ENCODE measurements around the gene TTLL5. TPM values are rescaled to one million over a fixed set of nuclear protein-coding genes. Genes with fewer than 3 reads are reported as not detected.

The TTLL5 gene
- polyA plus RNA-seq, 3 donors: 4.2 to 7.2 (median 4.7) TPM

DNA sequence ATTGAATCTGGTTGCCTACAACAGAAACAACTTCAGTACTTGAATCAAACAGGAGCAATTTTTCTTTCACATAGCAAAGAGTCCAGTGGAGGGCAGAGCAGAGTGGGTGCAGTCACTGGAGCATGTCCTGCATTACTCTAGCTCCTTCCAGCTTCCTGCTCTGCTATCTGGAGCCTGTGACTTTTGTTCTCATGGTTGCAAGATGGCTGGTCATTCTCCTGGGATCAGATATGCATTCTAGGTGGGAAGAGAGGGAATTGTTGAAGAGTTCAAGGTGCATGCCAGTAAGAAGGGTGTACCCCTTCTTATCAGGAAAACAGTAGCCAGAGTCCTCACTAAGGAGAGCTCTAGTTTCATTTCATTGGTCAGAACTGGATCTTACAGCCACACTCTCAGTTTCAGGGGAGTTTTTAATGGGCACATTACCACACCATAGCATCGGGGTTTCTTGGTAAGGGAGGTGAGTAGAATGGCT is 332.6 kb downstream of the TTLL5 start:
- WGBS (ENCODE audit: insufficient coverage): no CpG with 5 or more reads among the region's 1 CpG

DNA sequence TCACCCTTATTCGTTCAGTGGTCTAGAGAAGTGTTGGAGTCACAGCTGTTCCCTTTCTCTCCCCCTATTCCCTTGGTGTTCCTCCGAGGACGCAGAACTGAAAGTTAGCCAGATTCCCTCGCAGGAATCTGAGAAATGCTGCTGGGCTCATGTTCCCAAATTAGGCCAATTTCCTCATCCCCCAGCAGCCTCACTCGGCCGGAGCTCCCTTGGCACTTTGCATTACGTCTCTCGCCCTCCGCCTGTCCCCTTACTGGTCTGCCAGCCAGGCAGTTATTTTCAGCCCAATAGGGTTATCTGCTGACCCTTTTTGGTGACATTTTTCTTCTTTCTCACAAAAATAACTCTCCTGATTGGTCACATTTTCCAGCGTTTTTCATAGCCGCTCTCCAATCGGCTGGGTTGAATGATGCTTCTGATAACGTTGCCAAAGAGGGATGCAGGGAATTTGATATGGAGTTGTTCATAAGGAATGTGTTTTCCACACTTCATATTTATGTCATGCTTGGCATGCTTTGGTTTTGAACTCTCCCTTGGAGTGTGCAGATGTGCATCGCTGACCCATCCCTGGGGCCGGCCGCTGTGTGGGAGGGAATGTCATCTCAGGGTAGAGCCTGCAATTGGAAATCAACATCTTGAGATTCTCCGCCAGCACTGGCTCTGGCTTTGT is 334.5 kb downstream of the TTLL5 start:
- no peak overlapping the region for H2AFZ ChIP-seq (ENCODE audit: insufficient read depth, low read depth, low read length, poor library complexity, severe bottlenecking)
- H3K4me2 ChIP-seq (replicated peaks; ENCODE audit: extremely low read depth, low read length, poor library complexity, severe bottlenecking): no peak overlapping the region
- Mint-ChIP-seq H3K27me3 (ENCODE audit: low read depth in 3 of 3) (no peaks in the 10 kb centered on the region), H3K9me3 (no peaks in the 10 kb centered on the region), H3K4me1 (no peaks in the 10 kb centered on the region), H3K27ac (no peak overlapping the region), H3K4me3 (no peak overlapping the region), H3K36me3 (peaks cover 3 to 6% of the 10 kb centered on the region in 2 donors)
- H4K20me1 ChIP-seq (ENCODE audit: insufficient read depth, low read length): no peaks in the 10 kb centered on the region
- no peak overlapping the region for H3K4me3 ChIP-seq (replicated peaks in 1 of 3; ENCODE audit: low read depth in 2 of 3, low read length in 3 of 3)
- no peaks in the 10 kb centered on the region for H3K27me3 ChIP-seq (ENCODE audit: control insufficient read depth in 2 of 2, insufficient read depth in 2 of 2, low read length in 2 of 2)
- 92% methylated on average over 12 of the region's 17 CpGs for WGBS (ENCODE audit: insufficient coverage)
- H3K79me2 ChIP-seq (ENCODE audit: insufficient read depth, low read length): no peaks in the 10 kb centered on the region
- TF ChIP-seq, protein P1, sequence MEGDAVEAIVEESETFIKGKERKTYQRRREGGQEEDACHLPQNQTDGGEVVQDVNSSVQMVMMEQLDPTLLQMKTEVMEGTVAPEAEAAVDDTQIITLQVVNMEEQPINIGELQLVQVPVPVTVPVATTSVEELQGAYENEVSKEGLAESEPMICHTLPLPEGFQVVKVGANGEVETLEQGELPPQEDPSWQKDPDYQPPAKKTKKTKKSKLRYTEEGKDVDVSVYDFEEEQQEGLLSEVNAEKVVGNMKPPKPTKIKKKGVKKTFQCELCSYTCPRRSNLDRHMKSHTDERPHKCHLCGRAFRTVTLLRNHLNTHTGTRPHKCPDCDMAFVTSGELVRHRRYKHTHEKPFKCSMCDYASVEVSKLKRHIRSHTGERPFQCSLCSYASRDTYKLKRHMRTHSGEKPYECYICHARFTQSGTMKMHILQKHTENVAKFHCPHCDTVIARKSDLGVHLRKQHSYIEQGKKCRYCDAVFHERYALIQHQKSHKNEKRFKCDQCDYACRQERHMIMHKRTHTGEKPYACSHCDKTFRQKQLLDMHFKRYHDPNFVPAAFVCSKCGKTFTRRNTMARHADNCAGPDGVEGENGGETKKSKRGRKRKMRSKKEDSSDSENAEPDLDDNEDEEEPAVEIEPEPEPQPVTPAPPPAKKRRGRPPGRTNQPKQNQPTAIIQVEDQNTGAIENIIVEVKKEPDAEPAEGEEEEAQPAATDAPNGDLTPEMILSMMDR (IDR thresholded peaks at IDR 0.05): no peak
- H3K9ac ChIP-seq (ENCODE audit: insufficient read depth, low read length, poor library complexity, severe bottlenecking): no peak overlapping the region
- intact Hi-C loops (cut with micrococcal nuclease): no loop called here
- no peak for DNase-seq
- H3K27ac ChIP-seq (ENCODE audit: low read depth in 1 of 2, low read length in 2 of 2): no peak overlapping the region
- H3K36me3 ChIP-seq (replicated peaks in 1 of 2; ENCODE audit: control insufficient read depth in 1 of 2, insufficient read depth in 2 of 2, low read length in 2 of 2): no peaks in the 10 kb centered on the region
- no peaks in the 10 kb centered on the region for H3K9me3 ChIP-seq (replicated peaks in 1 of 2; ENCODE audit: control insufficient read depth in 1 of 2, insufficient read depth in 1 of 2, low read length in 2 of 2)
- no peaks in the 10 kb centered on the region for H3K4me1 ChIP-seq (ENCODE audit: control insufficient read depth in 1 of 2, insufficient read depth in 2 of 2, low read length in 2 of 2)

More for the DNA sequence above, 332.6 kb downstream of the TTLL5 start:
- Mint-ChIP-seq H3K9me3 (no peaks in the 10 kb centered on the region), H3K27ac (no peak overlapping the region), H3K36me3 (peaks cover 2 to 3% of the 10 kb centered on the region in 2 donors), H3K4me3 (no peak overlapping the region), H3K4me1 (no peaks in the 10 kb centered on the region), H3K27me3 (ENCODE audit: low read depth in 3 of 3) (no peaks in the 10 kb centered on the region)
- Histone ChIP-seq H3K27me3 (ENCODE audit: control insufficient read depth in 2 of 2, insufficient read depth in 2 of 2, low read length in 2 of 2) (no peaks in the 10 kb centered on the region), H3K79me2 (ENCODE audit: insufficient read depth, low read length) (no peaks in the 10 kb centered on the region), H4K20me1 (ENCODE audit: insufficient read depth, low read length) (no peaks in the 10 kb centered on the region), H3K36me3 (replicated peaks in 1 of 2; ENCODE audit: control insufficient read depth in 1 of 2, insufficient read depth in 2 of 2, low read length in 2 of 2) (no peaks in the 10 kb centered on the region), H3K4me1 (ENCODE audit: control insufficient read depth in 1 of 2, insufficient read depth in 2 of 2, low read length in 2 of 2) (no peaks in the 10 kb centered on the region), H2AFZ (ENCODE audit: insufficient read depth, low read depth, low read length, poor library complexity, severe bottlenecking) (no peak overlapping the region), H3K4me3 (replicated peaks in 1 of 3; ENCODE audit: low read depth in 2 of 3, low read length in 3 of 3) (no peak overlapping the region), H3K27ac (ENCODE audit: low read depth in 1 of 2, low read length in 2 of 2) (no peak overlapping the region), H3K9me3 (replicated peaks in 1 of 2; ENCODE audit: control insufficient read depth in 1 of 2, insufficient read depth in 1 of 2, low read length in 2 of 2) (no peaks in the 10 kb centered on the region), H3K9ac (ENCODE audit: insufficient read depth, low read length, poor library complexity, severe bottlenecking) (no peak overlapping the region), H3K4me2 (replicated peaks; ENCODE audit: extremely low read depth, low read length, poor library complexity, severe bottlenecking) (no peak overlapping the region)
- intact Hi-C loops (cut with micrococcal nuclease): no loop called here
- DNase-seq: no peak
- TF ChIP-seq, protein P1 (IDR thresholded peaks at IDR 0.05): no peak

All from CD14-positive monocyte (primary cell).